LNCAP (cell line): Measurements from ENCODE around the gene OPRL1.

Source experiments
- CTCF ChIP-seq: fragments of 450-650 bp; IDR thresholded peaks from 2 replicates; pipeline ENCODE4 v1.5.1; 2017; ENCODE audit warnings: mild to moderate bottlenecking

OPRL1 gene

GRCh38 chr20:64083804-64084684 lies 4.2 kb downstream of the OPRL1 start, which contains the start of gene LKAAEAR1:
Gene LKAAEAR1 (minus strand): TSS chr20:64084398. CDS start chr20:64084219, 179 bp downstream.
- no peak; the same call in 1 of the 2 replicates for TF ChIP-seq CTCF

- no peak for TF ChIP-seq CTCF
Measured at GRCh38 chr20:64084685-64085152, 4.8 kb downstream of the OPRL1 start.

GRCh38 chr20:64086801-64087200 lies 6.9 kb downstream of the OPRL1 start:
- no peak for TF ChIP-seq CTCF

GRCh38 chr20:64090165-64090564 lies 10.3 kb downstream of the OPRL1 start:
- no peak for TF ChIP-seq CTCF

- no peak for TF ChIP-seq CTCF
Measured at GRCh38 chr20:64091340-64091739, 11.5 kb downstream of the OPRL1 start.

- TF ChIP-seq CTCF = no peak
Measured at GRCh38 chr20:64091770-64092169, 11.9 kb downstream of the OPRL1 start.

GRCh38 chr20:64092258-64093012 lies 12.6 kb downstream of the OPRL1 start:
- TF ChIP-seq CTCF = no peak
